MCF 10A (cell line): ENCODE data around the gene CNNM4. TPM values are rescaled to one million over a fixed set of nuclear protein-coding genes. Genes with fewer than 3 reads are reported as not detected.

Experiments
- BruUV-seq: library from RNA; stranded (reverse); fragments of 400-500 nt; replicated peaks from 2 replicates; lab custom pipeline; 2021; lab: Mats Ljungman, UMichigan
- CTCF ChIA-PET: fragments of 300-600 bp; sonication (Branson Sonifier 250); formaldehyde crosslinking; extraction: SDS; loops from one replicate; lab custom pipeline; 2021; ENCODE audit warnings: antibody characterized with exemption, inconsistent platforms; lab: Yijun Ruan, JAX
- POLR2A ChIA-PET: fragments of 300-600, 350-650 bp; sonication (Branson Sonifier 250); formaldehyde crosslinking; extraction: SDS; loops from one replicate; lab custom pipeline; 2020; ENCODE audit warnings: antibody characterized with exemption, inconsistent platforms; lab: Yijun Ruan, JAX
- DNase-seq: peaks from one replicate; pipeline ENCODE4 v3.0.0-alpha.2; 2018; ENCODE audit not compliant: unreplicated experiment
- H3K27ac Mint-ChIP-seq: one replicate; pipeline ENCODE4 v1.8.0; 2022; ENCODE audit warnings: mild to moderate bottlenecking, low read depth, mixed read lengths; ENCODE audit not compliant: unreplicated experiment
- H3K27me3 Mint-ChIP-seq: one replicate; pipeline ENCODE4 v1.8.0; 2022; ENCODE audit warnings: mixed read lengths; ENCODE audit not compliant: insufficient read depth, unreplicated experiment
- H3K36me3 Mint-ChIP-seq: one replicate; pipeline ENCODE4 v1.8.0; 2022; ENCODE audit warnings: mild to moderate bottlenecking, moderate library complexity, mixed read lengths; ENCODE audit not compliant: insufficient read depth, unreplicated experiment
- H3K4me1 Mint-ChIP-seq: one replicate; pipeline ENCODE4 v1.8.0; 2022; ENCODE audit warnings: mixed read lengths; ENCODE audit not compliant: insufficient read depth, unreplicated experiment
- H3K4me3 Mint-ChIP-seq: one replicate; pipeline ENCODE4 v1.8.0; 2022; ENCODE audit warnings: mild to moderate bottlenecking, moderate library complexity, mixed read lengths; ENCODE audit not compliant: unreplicated experiment
- H3K9me3 Mint-ChIP-seq: one replicate; pipeline ENCODE4 v1.8.0; 2022; ENCODE audit warnings: mixed read lengths; ENCODE audit not compliant: unreplicated experiment
- intact Hi-C: fragments of 100-400 bp; cut with micrococcal nuclease; formaldehyde crosslinking; loops from 2 replicates; pipeline ENCODE4 v1.14.1; 2022
- total RNA-seq: library from RNA; stranded (reverse); gene quantifications from 2 replicates; pipeline ENCODE4 v1.2.3, GENCODE V29; 2022
- TF ChIP-seq, protein P1 (sequence below): fragments of 200-600 bp; IDR thresholded peaks from one replicate; pipeline ENCODE4 v1.8.0; 2022; ENCODE audit warnings: antibody characterized with exemption, mild to moderate bottlenecking; ENCODE audit not compliant: unreplicated experiment

Gene CNNM4
- total RNA-seq, 1 experiment from 2014 or later = 5.0 TPM

DNA sequence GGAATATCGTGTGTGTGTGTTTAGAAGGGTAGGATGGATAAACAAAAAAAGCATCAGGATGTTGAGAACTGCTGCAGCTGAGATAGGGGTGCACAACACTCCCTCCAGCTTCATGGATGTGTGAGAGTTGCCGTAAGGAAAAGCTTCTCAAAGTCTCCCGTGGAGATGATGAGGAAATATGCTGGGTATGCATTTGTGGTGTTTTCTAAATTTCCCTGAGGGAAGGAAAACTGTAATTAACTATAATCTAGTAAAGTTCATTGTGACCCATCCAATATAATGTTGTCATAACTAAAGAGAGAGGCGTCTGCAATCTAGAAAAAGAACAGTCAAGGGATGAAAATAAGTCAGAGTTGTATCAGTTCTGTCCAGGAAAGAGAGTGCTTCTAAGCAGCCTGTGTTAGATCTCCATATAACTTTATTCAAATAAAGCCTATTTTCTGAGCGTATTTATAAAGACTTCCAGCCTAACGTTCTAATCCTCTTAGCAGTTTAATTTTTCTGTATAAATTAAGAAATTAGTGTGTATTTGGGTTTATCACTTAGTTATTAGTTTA lies 13.6 kb upstream of the CNNM4 start:
- ChIA-PET POLR2A (interaction anchor here (0.6 to 1.1 kb wide), 2 partner anchors 16 to 21 kb away, joined by 3 to 4 read pairs; no protein-coding TSS in a partner anchor), CTCF (no interaction called here)
- intact Hi-C loops = no loop called here
- TF ChIP-seq, protein P1, sequence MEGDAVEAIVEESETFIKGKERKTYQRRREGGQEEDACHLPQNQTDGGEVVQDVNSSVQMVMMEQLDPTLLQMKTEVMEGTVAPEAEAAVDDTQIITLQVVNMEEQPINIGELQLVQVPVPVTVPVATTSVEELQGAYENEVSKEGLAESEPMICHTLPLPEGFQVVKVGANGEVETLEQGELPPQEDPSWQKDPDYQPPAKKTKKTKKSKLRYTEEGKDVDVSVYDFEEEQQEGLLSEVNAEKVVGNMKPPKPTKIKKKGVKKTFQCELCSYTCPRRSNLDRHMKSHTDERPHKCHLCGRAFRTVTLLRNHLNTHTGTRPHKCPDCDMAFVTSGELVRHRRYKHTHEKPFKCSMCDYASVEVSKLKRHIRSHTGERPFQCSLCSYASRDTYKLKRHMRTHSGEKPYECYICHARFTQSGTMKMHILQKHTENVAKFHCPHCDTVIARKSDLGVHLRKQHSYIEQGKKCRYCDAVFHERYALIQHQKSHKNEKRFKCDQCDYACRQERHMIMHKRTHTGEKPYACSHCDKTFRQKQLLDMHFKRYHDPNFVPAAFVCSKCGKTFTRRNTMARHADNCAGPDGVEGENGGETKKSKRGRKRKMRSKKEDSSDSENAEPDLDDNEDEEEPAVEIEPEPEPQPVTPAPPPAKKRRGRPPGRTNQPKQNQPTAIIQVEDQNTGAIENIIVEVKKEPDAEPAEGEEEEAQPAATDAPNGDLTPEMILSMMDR = no peak
- BruUV-seq = no TSS peak
- Mint-ChIP-seq H3K4me3 (no peak overlapping the region), H3K36me3 (no peaks in the 10 kb centered on the region), H3K27ac (no peak overlapping the region), H3K9me3 (no peaks in the 10 kb centered on the region), H3K4me1 (peaks cover 13% of the 10 kb centered on the region), H3K27me3 (no peaks in the 10 kb centered on the region)
- no peak for DNase-seq

DNA sequence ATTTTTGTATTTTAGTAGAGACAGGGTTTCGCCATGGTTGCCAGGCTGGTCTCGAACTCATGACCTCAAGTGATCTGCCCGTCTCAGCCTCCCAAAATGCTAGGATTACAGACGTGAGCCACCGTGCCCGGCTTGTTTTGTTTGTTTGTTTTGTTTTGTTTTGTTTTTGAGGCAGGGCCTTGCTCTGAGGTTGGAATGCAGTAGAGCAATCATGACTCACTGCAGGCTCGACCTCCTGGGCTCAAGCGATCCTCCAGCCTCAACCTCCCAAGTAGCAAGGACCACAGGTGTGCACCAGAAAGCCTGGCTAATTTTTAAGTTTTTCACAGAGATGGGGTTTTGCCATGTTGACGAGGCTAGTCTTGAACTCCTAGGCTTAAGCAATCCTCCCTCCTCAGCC lies 8.9 kb upstream of the CNNM4 start:
- intact Hi-C loops = no loop called here
- CTCF ChIA-PET = interaction anchor here (0.6 to 1.1 kb wide), 3 partner anchors 71 to 220 kb away, joined by 3 to 4 read pairs (median 4); no protein-coding TSS in a partner anchor
- Mint-ChIP-seq H3K27me3 (no peaks in the 10 kb centered on the region), H3K27ac (no peak overlapping the region), H3K4me3 (no peak overlapping the region), H3K9me3 (no peaks in the 10 kb centered on the region), H3K36me3 (no peaks in the 10 kb centered on the region), H3K4me1 (peaks cover 13% of the 10 kb centered on the region)
- POLR2A ChIA-PET = no interaction called here
- TF ChIP-seq, protein P1 = no peak
- BruUV-seq = no TSS peak
- no peak for DNase-seq

DNA sequence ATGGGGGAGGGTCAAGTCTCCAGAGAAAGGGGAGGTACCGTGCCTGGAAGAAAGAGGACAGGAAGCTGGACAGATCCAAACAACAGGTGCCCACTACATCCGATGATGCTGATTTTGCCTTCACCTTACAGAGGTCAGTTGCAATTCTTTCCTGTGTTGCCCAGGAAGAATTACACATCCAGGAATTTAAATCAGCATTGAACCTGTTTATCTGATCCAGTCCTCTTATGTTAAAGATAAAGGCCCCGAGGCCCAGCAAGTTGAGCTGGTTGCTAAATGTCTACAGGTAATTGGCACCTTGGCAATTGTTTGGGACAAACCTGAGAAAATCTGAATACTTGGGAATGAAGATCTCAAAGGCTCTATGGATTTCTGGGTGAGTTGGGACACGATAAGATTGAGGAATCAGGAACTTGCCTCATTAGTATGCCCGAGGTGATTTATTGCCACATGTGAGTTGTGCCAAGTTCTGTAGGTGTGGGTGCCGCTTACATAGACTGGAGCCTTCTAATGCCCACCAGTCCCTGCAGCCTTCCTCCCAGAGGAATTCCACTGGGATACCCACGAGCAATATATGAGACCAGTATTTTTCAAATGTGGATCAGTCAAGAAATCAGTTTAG lies 6.9 kb upstream of the CNNM4 start:
- BruUV-seq = no TSS peak
- DNase-seq = peak; percentile 62
- ChIA-PET POLR2A (no interaction called here), CTCF (no interaction called here)
- Mint-ChIP-seq H3K36me3 (no peaks in the 10 kb centered on the region), H3K4me1 (no peaks in the 10 kb centered on the region), H3K27me3 (no peaks in the 10 kb centered on the region), H3K4me3 (no peak overlapping the region), H3K27ac (no peak overlapping the region), H3K9me3 (no peaks in the 10 kb centered on the region)
- TF ChIP-seq, protein P1 = no peak
- intact Hi-C loops = no loop called here

DNA sequence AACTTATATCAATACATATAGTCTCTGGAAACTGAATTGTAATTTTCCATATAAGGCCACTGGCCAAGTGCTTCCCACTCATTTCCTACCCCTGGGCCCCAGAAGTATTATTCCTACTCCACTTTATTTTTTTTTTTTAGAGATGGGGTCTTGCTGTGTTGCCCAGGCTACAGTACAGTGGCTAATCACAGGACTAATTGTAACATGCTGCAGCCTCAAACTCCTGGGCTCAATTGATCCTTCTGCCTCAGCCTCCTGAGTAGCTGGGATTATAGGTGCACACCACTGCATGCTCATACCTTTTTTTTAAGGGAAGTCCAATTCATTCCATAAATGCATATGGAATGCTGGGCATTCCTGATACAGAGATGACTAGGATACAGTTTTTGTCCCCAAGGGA lies 6.4 kb upstream of the CNNM4 start:
- no peaks in the 10 kb centered on the region for H3K36me3 Mint-ChIP-seq
- no TSS peak for BruUV-seq
- intact Hi-C loops = no loop called here

More for the DNA sequence above, 6.4 kb upstream of the CNNM4 start:
- no peaks in the 10 kb centered on the region for H3K9me3 Mint-ChIP-seq
- no peaks in the 10 kb centered on the region for H3K27me3 Mint-ChIP-seq
- TF ChIP-seq, protein P1 = no peak
- H3K27ac Mint-ChIP-seq = no peak overlapping the region
- POLR2A ChIA-PET = no interaction called here
- no peak overlapping the region for H3K4me3 Mint-ChIP-seq
- CTCF ChIA-PET = interaction anchor here (0.7 kb wide), 1 partner anchor 185 kb away, joined by 4 read pairs; no protein-coding TSS in a partner anchor
- no peak for DNase-seq
- H3K4me1 Mint-ChIP-seq = no peaks in the 10 kb centered on the region
